Osteocyte (in vitro differentiated cells): ENCODE measurements around the gene ZBTB3. TPM values are rescaled to one million over a fixed set of nuclear protein-coding genes. Genes with fewer than 3 reads are reported as not detected.
"Not testable (repeated sequence)": the region's sequence is repeated elsewhere in the genome, so short reads cannot be mapped to it uniquely, and the experiment has no call there.

Experiments
- DNase-seq: peaks from one replicate; pipeline ENCODE4 v3.0.0; 2021; ENCODE audit warnings: mixed read lengths; ENCODE audit not compliant: unreplicated experiment; ENCODE audit errors: extremely low spot score
- H3K27ac Mint-ChIP-seq: one replicate; pipeline ENCODE4 v1.8.0; 2021; ENCODE audit warnings: mild to moderate bottlenecking, mixed read lengths; ENCODE audit not compliant: unreplicated experiment
- H3K27me3 Mint-ChIP-seq: one replicate; pipeline ENCODE4 v1.8.0; 2021; ENCODE audit warnings: mixed read lengths; ENCODE audit not compliant: unreplicated experiment
- H3K36me3 Mint-ChIP-seq: one replicate; pipeline ENCODE4 v1.8.0; 2021; ENCODE audit warnings: mixed read lengths; ENCODE audit not compliant: unreplicated experiment
- H3K4me1 Mint-ChIP-seq: one replicate; pipeline ENCODE4 v1.8.0; 2021; ENCODE audit warnings: mixed read lengths; ENCODE audit not compliant: unreplicated experiment
- H3K4me3 Mint-ChIP-seq: one replicate; pipeline ENCODE4 v1.8.0; 2021; ENCODE audit warnings: mild to moderate bottlenecking, moderate library complexity, mixed read lengths; ENCODE audit not compliant: unreplicated experiment
- H3K9me3 Mint-ChIP-seq: one replicate; pipeline ENCODE4 v1.8.0; 2021; ENCODE audit warnings: mixed read lengths; ENCODE audit not compliant: unreplicated experiment
- CTCF ChIP-seq: fragments of 200-600 bp; sonication (generic); IDR thresholded peaks from 2 replicates; pipeline ENCODE4 v1.5.0; 2021; ENCODE audit warnings: antibody characterized with exemption, mild to moderate bottlenecking, moderate library complexity
- total RNA-seq: library from RNA; stranded (reverse); gene quantifications from 2 replicates; pipeline ENCODE4 v1.2.1, GENCODE V29; 2021

ZBTB3 gene
- total RNA-seq, 1 donor from 2014 or later = 11.2 TPM

- no peak for TF ChIP-seq CTCF
- Mint-ChIP-seq H3K36me3 (peaks cover 21% of the 10 kb centered on the region), H3K9me3 (no peaks in the 10 kb centered on the region), H3K27me3 (no peaks in the 10 kb centered on the region), H3K27ac (no peak overlapping the region), H3K4me1 (peaks cover 3% of the 10 kb centered on the region), H3K4me3 (no peak overlapping the region)
- no peak for DNase-seq
Measured at GRCh38 chr11:62737196-62737595, 16.8 kb downstream of the ZBTB3 start.

GRCh38 chr11:62732830-62733229, 21.1 kb downstream of the ZBTB3 start:
- Mint-ChIP-seq H3K36me3 (peaks cover 6% of the 10 kb centered on the region), H3K27me3 (no peaks in the 10 kb centered on the region), H3K27ac (no peak overlapping the region), H3K4me1 (peaks cover 22% of the 10 kb centered on the region), H3K4me3 (no peak overlapping the region), H3K9me3 (no peaks in the 10 kb centered on the region)
- no peak for DNase-seq
- peak; percentile 32 for TF ChIP-seq CTCF

GRCh38 chr11:62730076-62730475, 23.9 kb downstream of the ZBTB3 start:
- H3K4me1 Mint-ChIP-seq = peaks cover 33% of the 10 kb centered on the region
- not testable (repeated sequence) for H3K27me3 Mint-ChIP-seq, H3K9me3 Mint-ChIP-seq, H3K36me3 Mint-ChIP-seq, DNase-seq
- peak overlapping the region; percentile 57 for H3K27ac Mint-ChIP-seq
- peak overlapping the region; percentile 88 for H3K4me3 Mint-ChIP-seq

GRCh38 chr11:62728171-62728988, 25.6 kb downstream of the ZBTB3 start, which contains the start of gene TTC9C:
Gene TTC9C, plus strand, starts transcription at chr11:62728486. Its CDS starts 363 bp downstream, at chr11:62728849.
- Mint-ChIP-seq H3K4me3 (peak within 1 kb of the TSS; percentile 88), H3K27ac (peak within 1 kb of the TSS; percentile 99), H3K36me3 (peaks cover 15% of the 10 kb centered on the region), H3K27me3 (no peaks in the 10 kb centered on the region), H3K4me1 (peaks cover 50% of the 10 kb centered on the region), H3K9me3 (no peaks in the 10 kb centered on the region)
- peak; percentile 91 for DNase-seq
- TF ChIP-seq CTCF = no peak

- Mint-ChIP-seq H3K27me3 (no peaks in the 10 kb centered on the region), H3K4me1 (peaks cover 49% of the 10 kb centered on the region), H3K27ac (peak overlapping the region; percentile 99), H3K36me3 (peaks cover 15% of the 10 kb centered on the region), H3K4me3 (peak overlapping the region; percentile 88), H3K9me3 (no peaks in the 10 kb centered on the region)
- peak; percentile 94 for DNase-seq
- TF ChIP-seq CTCF = no peak
Measured at GRCh38 chr11:62727872-62728170, 26.1 kb downstream of the ZBTB3 start.
